HUES6 (cell line): Measurements from ENCODE around the gene AMER2.

Experiments used
- H3K27ac ChIP-seq: 2 replicates; pipeline ENCODE4 v1.7.0; 2013; ENCODE audit warnings: low read depth, mild to moderate bottlenecking, low read length, inconsistent platforms
- H3K27me3 ChIP-seq: 2 replicates; pipeline ENCODE4 v1.6.1; 2013; ENCODE audit warnings: low read length; ENCODE audit not compliant: control insufficient read depth, insufficient read depth
- H3K36me3 ChIP-seq: 2 replicates; pipeline ENCODE4 v1.6.1; 2013; ENCODE audit warnings: low read length; ENCODE audit not compliant: control insufficient read depth, insufficient read depth
- H3K4me1 ChIP-seq: 2 replicates; pipeline ENCODE4 v1.6.1; 2013; ENCODE audit warnings: low read length; ENCODE audit not compliant: control insufficient read depth, insufficient read depth
- H3K4me3 ChIP-seq: 2 replicates; pipeline ENCODE4 v1.5.1; 2013; ENCODE audit warnings: low read depth, low read length
- H3K9ac ChIP-seq: one replicate; pipeline ENCODE4 v1.6.1; 2013; ENCODE audit warnings: mild to moderate bottlenecking, low read length
- H3K9me3 ChIP-seq: 2 replicates; pipeline ENCODE4 v1.6.1; 2013; ENCODE audit warnings: low read depth, low read length; ENCODE audit not compliant: control insufficient read depth, insufficient read depth

Gene AMER2

DNA sequence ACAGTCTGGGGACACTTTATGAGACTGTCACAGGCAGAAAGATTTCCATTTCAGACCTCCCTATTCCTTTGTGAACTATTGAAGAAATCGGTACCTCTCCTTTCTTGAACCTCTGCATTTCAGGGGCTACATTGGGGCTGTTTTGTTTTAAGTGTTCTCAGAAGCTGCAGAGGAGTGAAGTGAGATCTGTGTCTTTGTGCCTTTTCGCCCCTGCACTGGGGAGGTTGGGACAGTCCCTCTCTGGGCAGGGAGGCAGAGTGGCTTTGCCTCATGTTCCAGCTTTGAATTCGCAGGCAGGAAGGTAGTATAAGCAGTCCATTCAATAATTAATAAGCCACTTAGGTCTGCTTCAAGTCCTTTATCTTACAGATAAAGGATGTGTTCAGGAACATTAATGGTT is 9.5 kb upstream of the AMER2 start:
- Histone ChIP-seq H3K36me3 (no peaks in the 10 kb centered on the region), H3K9me3 (peaks cover 3% of the 10 kb centered on the region; the same call in 1 of the 2 replicates), H3K4me1 (peaks cover 8% of the 10 kb centered on the region; the same call in 1 of the 2 replicates), H3K27ac (no peak overlapping the region), H3K27me3 (peaks cover 5% of the 10 kb centered on the region), H3K9ac (no peak overlapping the region), H3K4me3 (no peak overlapping the region)

DNA sequence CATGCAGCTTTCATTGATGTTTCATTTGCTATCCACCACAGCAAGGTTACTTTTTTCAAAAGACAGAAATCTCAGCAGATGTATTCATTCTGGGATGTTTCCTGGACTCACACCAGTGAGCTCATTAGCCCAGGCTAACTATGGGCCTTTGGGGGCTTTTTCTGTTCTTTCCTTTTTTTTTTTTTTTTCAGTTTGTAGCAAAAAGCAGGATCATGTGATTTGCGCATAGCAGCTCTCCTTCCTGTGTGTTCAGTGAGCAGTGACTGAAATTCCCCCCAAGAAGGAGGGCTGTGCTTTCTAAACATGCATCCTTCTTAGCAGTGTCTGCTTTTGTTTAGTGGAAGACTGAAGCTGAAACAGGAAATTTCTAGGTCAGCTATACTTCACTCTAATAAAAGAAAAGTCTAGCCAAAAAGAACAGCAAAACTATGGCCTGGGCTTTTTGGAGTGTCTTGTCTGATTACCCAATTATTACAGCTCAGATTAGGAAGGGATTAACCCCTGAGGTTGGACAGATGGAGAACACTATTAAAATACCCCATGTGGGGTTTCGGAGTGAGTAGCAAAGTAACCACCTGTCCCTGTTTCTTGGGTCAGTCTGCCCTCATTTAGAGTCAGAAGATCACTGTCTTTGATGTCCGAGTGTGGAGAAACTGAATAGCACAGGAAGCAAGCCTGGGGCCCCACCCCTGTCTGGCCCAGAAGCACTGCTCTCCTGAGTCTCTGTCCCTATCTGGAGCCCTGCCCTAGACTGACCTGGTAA is 8.9 kb upstream of the AMER2 start:
- H3K27ac ChIP-seq: no peak overlapping the region
- H3K9me3 ChIP-seq: peaks cover 3% of the 10 kb centered on the region; the same call in 1 of the 2 replicates
- H3K4me3 ChIP-seq: no peak overlapping the region
- H3K9ac ChIP-seq: no peak overlapping the region
- peaks cover 8% of the 10 kb centered on the region; the same call in 1 of the 2 replicates for H3K4me1 ChIP-seq
- no peaks in the 10 kb centered on the region; the same call in 1 of the 2 replicates for H3K27me3 ChIP-seq
- H3K36me3 ChIP-seq: no peaks in the 10 kb centered on the region

DNA sequence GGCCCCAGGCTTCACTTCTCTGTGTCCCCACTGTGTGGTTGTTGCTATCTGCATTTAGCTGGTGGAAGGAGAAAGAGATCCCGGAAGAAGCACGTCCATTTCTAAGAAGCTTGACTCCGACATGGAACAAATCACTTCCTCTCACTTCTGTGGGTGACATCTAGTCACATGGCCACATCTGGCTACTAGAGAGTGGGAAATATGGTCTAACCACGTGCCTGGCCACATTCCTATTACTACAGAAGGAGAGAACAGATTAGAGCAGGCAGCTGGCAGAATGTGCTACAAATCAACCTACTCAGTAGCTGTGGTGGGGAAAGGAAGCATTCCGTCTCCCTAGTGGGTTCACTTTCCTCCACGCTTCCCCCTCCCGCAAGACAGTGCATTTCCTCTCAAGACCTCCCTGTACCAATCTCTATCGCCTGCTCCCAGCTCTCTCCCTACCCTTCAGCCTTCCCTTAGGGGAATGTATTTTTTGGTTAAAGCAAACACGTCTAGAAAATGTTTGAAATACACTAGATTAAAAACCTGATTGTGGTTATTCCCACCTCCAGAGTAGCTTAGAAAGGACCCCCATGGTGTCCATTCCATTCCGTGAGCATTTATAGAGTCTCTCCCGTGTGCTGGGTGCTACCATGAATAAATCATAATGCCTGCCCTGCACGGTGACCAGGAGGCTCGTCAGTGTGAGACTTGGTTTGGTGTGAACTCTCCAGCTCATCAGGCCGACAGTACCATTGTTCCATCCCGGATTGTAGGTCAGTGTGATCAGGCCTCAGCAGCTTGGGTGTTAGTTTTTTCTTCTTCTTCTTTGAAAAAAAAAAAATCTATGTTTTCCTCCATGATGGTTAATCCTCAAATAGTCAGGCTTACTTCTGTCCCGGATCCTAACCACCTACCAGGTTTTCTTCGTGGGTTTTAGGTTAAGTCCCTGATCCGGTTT is 8.0 kb upstream of the AMER2 start:
- H3K9ac ChIP-seq: no peak overlapping the region
- H3K27ac ChIP-seq: no peak overlapping the region
- H3K4me3 ChIP-seq: no peak overlapping the region
- H3K9me3 ChIP-seq: peaks cover 3% of the 10 kb centered on the region; the same call in 1 of the 2 replicates
- H3K27me3 ChIP-seq: peaks cover 5% of the 10 kb centered on the region; the same call in 1 of the 2 replicates
- peaks cover 8% of the 10 kb centered on the region; the same call in 1 of the 2 replicates for H3K4me1 ChIP-seq
- H3K36me3 ChIP-seq: no peaks in the 10 kb centered on the region

DNA sequence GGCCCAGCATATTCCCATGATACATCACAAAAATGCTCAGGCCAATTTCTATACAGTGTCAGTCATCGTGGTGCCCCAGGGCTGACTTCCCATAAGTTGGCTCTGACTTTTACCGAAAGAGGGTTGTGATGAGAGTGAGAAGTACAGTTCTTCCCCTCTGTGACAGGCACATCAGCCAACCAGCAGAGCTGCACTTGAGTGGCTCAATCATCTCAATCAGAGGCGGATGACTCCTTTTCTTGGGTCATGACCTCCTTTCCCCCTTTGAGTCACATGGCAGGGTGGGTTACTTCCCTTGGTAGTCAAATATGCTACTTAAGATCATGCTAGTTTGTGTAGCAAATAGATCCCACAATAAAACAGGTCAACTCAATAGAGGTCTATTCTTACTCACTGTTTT is 6.9 kb upstream of the AMER2 start:
- peaks cover 3% of the 10 kb centered on the region; the same call in 1 of the 2 replicates for H3K9me3 ChIP-seq
- no peak overlapping the region for H3K27ac ChIP-seq
- peaks cover 8% of the 10 kb centered on the region; the same call in 1 of the 2 replicates for H3K4me1 ChIP-seq
- H3K27me3 ChIP-seq: peaks cover 12% of the 10 kb centered on the region
- H3K36me3 ChIP-seq: no peaks in the 10 kb centered on the region
- no peak overlapping the region for H3K9ac ChIP-seq
- no peak overlapping the region for H3K4me3 ChIP-seq

DNA sequence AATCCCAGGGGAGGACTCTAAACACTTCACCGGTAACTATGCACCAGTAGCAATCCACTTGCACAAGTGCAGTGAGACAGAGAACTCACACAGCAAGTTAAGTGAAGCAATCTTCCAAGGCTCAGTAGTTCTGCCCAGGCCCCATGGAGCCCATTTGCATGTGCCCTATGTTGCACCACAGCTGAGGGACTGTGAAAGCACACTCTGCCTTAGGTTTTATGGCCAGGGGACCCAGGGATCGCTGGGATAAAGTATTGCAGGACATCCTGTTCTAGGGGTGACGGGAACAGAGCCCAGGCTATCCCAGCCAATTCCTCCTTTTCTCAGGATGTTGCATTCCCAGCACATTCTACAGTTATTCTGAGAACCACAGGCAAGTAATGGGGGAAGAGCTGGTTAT is 6.0 kb upstream of the AMER2 start:
- Histone ChIP-seq H3K9ac (no peak overlapping the region), H3K4me1 (peaks cover 13% of the 10 kb centered on the region; the same call in 1 of the 2 replicates), H3K4me3 (no peak overlapping the region), H3K27me3 (peaks cover 21% of the 10 kb centered on the region), H3K36me3 (no peaks in the 10 kb centered on the region), H3K9me3 (peaks cover 2% of the 10 kb centered on the region; the same call in 1 of the 2 replicates), H3K27ac (no peak overlapping the region)

DNA sequence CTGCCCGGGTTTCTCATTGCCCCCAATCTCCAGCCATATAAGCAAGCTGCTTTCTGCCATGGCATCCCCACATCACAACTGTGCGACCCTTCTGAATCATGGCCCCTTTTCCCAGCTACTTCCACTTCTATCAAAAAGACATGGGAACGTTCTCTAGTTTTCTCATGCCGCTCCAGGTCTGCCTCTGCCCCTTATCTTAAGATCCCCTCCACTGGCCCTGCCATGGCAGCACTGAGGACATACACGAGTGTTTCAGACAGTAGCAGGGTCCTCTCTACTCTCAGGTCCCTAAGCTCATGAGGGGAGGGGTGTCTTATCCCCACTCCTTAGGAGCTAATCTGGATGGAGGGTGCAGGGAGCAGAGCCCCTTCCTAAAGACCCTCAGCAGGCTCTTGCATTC is 5.5 kb upstream of the AMER2 start:
- no peak overlapping the region for H3K9ac ChIP-seq
- no peaks in the 10 kb centered on the region for H3K9me3 ChIP-seq
- no peak overlapping the region for H3K4me3 ChIP-seq
- peaks cover 25% of the 10 kb centered on the region for H3K27me3 ChIP-seq
- no peak overlapping the region for H3K27ac ChIP-seq
- peaks cover 13% of the 10 kb centered on the region; the same call in 1 of the 2 replicates for H3K4me1 ChIP-seq
- H3K36me3 ChIP-seq: no peaks in the 10 kb centered on the region

DNA sequence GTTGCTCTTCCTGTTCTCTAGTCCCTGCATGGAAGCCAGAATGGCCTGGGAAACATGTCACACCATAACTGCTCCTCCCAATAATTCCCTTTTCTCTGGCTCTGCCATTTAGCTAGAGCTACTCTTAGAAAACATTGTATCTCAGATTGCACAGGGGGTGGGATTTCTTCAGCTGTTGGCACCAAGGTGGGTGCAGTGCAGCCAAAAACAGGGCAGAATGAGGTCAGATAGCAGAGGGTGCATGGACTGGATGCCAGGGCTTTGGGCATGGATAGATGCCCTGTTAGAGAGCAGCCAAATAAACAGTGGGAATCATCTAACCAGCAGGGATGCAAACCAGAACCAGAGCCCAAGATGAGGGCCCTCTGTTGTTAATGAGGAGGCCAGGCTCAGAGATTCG is 4.9 kb upstream of the AMER2 start:
- Histone ChIP-seq H3K4me3 (no peak overlapping the region), H3K27me3 (peaks cover 31% of the 10 kb centered on the region), H3K9ac (no peak overlapping the region), H3K9me3 (no peaks in the 10 kb centered on the region), H3K36me3 (no peaks in the 10 kb centered on the region), H3K4me1 (peaks cover 18% of the 10 kb centered on the region), H3K27ac (no peak overlapping the region)

DNA sequence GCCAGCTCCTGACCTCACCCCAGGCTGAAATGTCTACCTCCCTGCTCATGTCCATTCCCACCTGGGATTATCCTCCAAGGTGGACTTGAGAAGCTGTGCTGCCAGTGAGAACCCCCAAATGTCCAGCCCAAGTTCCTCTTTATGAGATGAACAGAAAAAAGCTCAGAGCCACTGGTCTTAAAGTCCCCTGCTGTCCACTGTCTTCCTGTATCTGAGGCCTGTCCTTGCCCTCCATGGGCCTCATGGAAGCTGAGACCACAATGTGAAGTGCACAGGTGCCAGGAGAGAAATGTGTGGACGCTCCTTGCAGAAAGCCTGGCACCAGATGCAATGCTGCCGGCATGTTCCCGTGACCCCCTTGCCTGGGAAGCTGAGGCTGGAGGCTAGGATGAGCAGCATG is 3.3 kb upstream of the AMER2 start:
- Histone ChIP-seq H3K9me3 (no peaks in the 10 kb centered on the region), H3K4me3 (no peak overlapping the region), H3K9ac (no peak overlapping the region), H3K4me1 (peaks cover 15% of the 10 kb centered on the region), H3K36me3 (no peaks in the 10 kb centered on the region), H3K27ac (no peak overlapping the region), H3K27me3 (peaks cover 47% of the 10 kb centered on the region)

DNA sequence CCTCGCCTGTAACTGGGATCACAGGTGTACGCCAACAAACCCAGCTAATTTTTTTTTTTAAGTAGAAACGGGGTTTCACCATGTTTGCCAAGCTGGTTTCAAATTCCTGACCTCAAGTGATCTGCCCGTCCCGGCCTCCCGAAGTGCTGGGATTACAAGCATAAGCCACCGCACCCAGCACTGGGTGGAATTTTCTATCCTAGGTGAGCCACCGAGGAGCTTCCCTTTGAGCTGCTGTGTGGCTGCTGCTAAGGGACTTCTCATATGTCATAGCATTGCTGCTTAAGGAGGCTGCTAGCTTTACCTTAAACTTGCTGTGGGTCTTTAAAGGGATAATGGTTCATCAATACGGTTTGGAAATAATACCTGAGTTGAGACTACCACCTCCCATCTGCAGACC is 2.9 kb upstream of the AMER2 start:
- Histone ChIP-seq H3K27me3 (peaks cover 51% of the 10 kb centered on the region), H3K36me3 (no peaks in the 10 kb centered on the region), H3K9ac (no peak overlapping the region), H3K4me1 (peaks cover 15% of the 10 kb centered on the region), H3K4me3 (no peak overlapping the region), H3K27ac (no peak overlapping the region), H3K9me3 (no peaks in the 10 kb centered on the region)

DNA sequence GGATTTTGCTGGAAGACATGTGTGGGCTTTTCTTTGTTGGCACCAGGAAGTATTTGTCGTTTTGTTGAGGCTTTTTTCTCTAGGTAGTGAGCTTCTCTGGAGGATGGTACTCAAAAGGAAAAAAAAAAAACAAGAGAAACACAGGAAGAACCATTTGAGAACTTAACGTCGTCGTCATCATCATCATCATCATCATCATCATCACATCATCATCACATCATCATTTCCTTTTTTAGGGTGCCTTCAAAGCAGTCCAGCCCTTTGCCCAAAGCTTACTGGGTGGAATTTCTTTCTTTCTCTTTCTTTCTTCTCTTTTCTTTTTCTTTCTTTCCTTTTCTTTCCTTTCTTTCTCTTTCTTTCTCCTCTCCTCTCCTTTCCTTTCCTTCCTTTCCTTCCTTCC is 2.2 kb upstream of the AMER2 start:
- Histone ChIP-seq H3K27ac (no peak overlapping the region), H3K4me1 (peaks cover 15% of the 10 kb centered on the region), H3K9me3 (no peaks in the 10 kb centered on the region), H3K9ac (no peak overlapping the region), H3K27me3 (peaks cover 58% of the 10 kb centered on the region), H3K36me3 (no peaks in the 10 kb centered on the region), H3K4me3 (no peak overlapping the region)

DNA sequence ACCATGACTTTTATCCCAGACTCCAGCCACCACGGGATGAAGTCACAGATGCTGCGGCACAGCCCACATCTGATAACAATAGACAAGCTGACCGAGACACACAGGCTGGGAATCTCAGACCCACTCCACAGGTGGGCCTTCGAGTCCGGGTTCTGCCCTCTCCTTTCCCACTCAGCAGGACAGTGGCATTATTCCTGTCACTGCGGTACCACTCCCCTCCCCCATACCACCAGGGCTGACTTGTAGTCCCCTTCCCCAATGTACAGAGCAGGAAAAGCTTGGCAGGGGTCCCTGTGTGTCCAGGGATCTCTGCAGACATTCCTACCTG is 179 bp upstream of the AMER2 start:
- Histone ChIP-seq H3K9ac (no peak overlapping the region), H3K27me3 (peaks cover 66% of the 10 kb centered on the region)

More for the DNA sequence above, 179 bp upstream of the AMER2 start:
- Histone ChIP-seq H3K9me3 (no peaks in the 10 kb centered on the region), H3K27ac (no peak overlapping the region), H3K4me1 (peaks cover 15% of the 10 kb centered on the region), H3K36me3 (no peaks in the 10 kb centered on the region), H3K4me3 (no peak overlapping the region)
